ENCODE data around the gene CYTH4. TPM values are rescaled to one million over a fixed set of nuclear protein-coding genes. Genes with fewer than 3 reads are reported as not detected.

The CYTH4 gene
- total and polyA plus RNA-seq, 8 donors = 1.9 to 77.0 (median 6.0) TPM; not detected in 1

DNA sequence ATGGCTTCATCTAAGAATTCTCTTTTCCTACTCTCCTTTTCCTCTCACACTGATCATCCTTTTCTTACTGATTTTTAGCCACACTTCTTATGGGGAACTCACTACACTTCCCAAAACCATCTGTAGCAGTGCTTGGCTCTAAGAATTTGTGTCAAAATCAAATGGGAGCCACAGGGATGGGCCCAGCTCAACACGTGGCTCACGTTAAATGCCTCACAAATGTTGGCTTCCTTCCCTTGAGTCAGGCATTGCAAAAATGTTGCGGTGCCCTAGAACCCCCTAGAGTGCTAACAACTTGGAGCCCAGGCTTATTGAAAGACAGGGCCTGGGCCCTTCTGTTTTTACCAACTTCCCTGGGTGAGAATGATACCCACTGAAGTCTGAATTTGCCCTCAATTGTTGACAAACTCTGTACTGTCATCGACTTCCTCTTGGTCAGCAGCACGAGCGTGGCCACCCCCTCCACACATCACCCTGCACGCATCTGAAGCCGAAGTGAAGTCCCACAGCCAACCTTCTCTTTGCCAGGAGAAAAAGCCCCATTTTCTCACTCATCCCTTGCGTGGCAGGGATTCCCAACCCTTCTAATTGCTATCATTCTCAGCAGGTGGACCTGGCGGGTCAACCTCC is 75.3 kb downstream of the CYTH4 start:
- Histone ChIP-seq H3K9me3 (no peaks in the 10 kb centered on the region), H3K36me3 (no peaks in the 10 kb centered on the region), H3K27ac (no peak overlapping the region), H3K27me3 (peaks cover 0 to 19% (median 0%) of the 10 kb centered on the region in 3 donors), H3K4me1 (no peaks in the 10 kb centered on the region), H3K4me3 (no peak overlapping the region)
- DNase-seq = no peak
- intact Hi-C loops (cut with DNase I; ENCODE audit: low total_unique reads) = no loop called here
- TF ChIP-seq POLR2AphosphoS5 (IDR thresholded peaks at IDR 0.05) (no peak), EP300 (IDR thresholded peaks at IDR 0.05) (no peak), POLR2A (IDR thresholded peaks at IDR 0.05) (no peak)
- TF ChIP-seq, protein P1, sequence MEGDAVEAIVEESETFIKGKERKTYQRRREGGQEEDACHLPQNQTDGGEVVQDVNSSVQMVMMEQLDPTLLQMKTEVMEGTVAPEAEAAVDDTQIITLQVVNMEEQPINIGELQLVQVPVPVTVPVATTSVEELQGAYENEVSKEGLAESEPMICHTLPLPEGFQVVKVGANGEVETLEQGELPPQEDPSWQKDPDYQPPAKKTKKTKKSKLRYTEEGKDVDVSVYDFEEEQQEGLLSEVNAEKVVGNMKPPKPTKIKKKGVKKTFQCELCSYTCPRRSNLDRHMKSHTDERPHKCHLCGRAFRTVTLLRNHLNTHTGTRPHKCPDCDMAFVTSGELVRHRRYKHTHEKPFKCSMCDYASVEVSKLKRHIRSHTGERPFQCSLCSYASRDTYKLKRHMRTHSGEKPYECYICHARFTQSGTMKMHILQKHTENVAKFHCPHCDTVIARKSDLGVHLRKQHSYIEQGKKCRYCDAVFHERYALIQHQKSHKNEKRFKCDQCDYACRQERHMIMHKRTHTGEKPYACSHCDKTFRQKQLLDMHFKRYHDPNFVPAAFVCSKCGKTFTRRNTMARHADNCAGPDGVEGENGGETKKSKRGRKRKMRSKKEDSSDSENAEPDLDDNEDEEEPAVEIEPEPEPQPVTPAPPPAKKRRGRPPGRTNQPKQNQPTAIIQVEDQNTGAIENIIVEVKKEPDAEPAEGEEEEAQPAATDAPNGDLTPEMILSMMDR (IDR thresholded peaks at IDR 0.05) = no peak
- 84 to 89% (median 87%) methylated on average over 10 of the region's 10 CpGs for WGBS, 5 donors

DNA sequence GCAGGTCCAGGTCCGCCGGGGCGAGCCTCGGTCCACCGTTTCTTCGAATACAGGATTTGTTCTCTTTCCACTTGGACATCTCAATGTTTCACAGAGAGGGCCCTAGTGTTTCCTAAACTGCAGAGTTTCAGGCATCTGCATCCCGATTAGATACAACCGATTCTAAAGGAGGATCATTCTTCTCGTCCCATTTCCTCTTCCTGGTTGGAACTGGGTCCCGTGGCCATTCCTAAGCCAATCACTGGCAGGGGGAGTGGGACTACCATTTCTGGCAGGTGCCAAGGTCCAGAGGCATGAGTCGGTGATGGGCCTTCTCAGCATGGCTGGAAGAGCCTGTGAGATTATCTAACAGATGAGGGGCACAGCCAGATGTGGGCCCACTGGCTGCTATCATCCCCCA is 76.1 kb downstream of the CYTH4 start:
- WGBS, 5 donors = 86 to 92% (median 91%) methylated on average over 11 of the region's 11 CpGs
- Histone ChIP-seq H3K27ac (no peak overlapping the region), H3K27me3 (peaks cover 0 to 11% (median 0%) of the 10 kb centered on the region in 3 donors), H3K36me3 (no peaks in the 10 kb centered on the region), H3K4me3 (no peak overlapping the region), H3K4me1 (no peaks in the 10 kb centered on the region), H3K9me3 (no peaks in the 10 kb centered on the region)
- TF ChIP-seq EP300 (IDR thresholded peaks at IDR 0.05) = no peak
- TF ChIP-seq POLR2A (IDR thresholded peaks at IDR 0.05) = no peak
- TF ChIP-seq POLR2AphosphoS5 (IDR thresholded peaks at IDR 0.05) = no peak
- TF ChIP-seq, protein P1 (IDR thresholded peaks at IDR 0.05) = no peak
- DNase-seq = no peak
- intact Hi-C loops (cut with DNase I; ENCODE audit: low total_unique reads) = no loop called here

DNA sequence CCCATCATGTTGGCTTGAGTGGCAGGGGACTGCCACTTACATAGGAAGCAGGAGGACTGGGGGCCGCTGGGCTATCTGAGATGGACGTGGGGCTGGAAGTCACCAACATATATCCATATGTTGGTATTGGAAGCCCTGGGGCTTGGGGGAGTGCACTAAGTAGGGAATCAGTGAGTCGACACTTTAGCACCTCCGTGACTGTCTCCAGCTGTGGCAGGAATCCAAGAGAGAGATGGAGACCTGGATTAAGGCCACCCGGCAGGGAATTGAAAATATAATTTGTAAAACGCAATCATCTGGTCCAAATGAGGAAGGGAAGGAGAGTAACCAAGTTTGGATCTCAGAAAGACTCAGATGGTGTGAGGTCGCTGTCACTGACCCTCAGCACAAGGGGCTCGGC is 76.6 kb downstream of the CYTH4 start:
- Histone ChIP-seq H3K27me3 (peaks cover 0 to 11% (median 0%) of the 10 kb centered on the region in 3 donors), H3K36me3 (no peaks in the 10 kb centered on the region), H3K27ac (no peak overlapping the region), H3K4me3 (no peak overlapping the region), H3K9me3 (no peaks in the 10 kb centered on the region), H3K4me1 (no peaks in the 10 kb centered on the region)
- DNase-seq = no peak
- WGBS, 5 donors = 57 to 77% (median 70%) methylated on average over 8 of the region's 8 CpGs
- TF ChIP-seq POLR2AphosphoS5 (IDR thresholded peaks at IDR 0.05) = no peak
- intact Hi-C loops (cut with DNase I; ENCODE audit: low total_unique reads) = no loop called here

DNA sequence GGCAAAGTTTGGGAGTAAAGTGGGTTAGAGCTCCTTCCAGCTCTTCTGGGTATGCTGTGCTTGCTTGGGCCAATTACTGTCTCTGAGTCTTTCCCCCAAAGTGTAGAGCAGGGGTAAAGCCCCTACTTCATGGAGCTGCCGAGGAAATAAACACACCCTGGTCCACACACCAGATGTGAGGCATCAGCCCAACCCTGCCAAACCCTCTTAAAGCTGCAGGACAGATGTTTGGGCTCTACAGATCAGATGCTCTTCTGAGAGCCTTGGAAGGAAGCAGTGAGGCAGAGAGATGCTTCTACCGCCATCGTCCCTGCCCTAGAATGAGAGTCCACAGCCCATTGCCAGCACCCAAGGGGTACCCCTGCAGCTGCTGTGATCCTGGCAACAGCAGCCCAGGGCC is 80.3 kb downstream of the CYTH4 start:
- 50 to 66% (median 60%) methylated on average over 3 of the region's 3 CpGs for WGBS, 5 donors
- no peaks in the 10 kb centered on the region for H3K27me3 ChIP-seq
- no peak overlapping the region for H3K4me3 ChIP-seq
- no peaks in the 10 kb centered on the region for H3K36me3 ChIP-seq
- TF ChIP-seq POLR2AphosphoS5 (IDR thresholded peaks at IDR 0.05) = no peak
- TF ChIP-seq, protein P1 (IDR thresholded peaks at IDR 0.05) = no peak
- no peak for TF ChIP-seq EP300 (IDR thresholded peaks at IDR 0.05)
- no peak for TF ChIP-seq POLR2A (IDR thresholded peaks at IDR 0.05)
- no peaks in the 10 kb centered on the region for H3K4me1 ChIP-seq
- peak in 1 of 2 donors; percentile 71 for DNase-seq
- no peaks in the 10 kb centered on the region for H3K9me3 ChIP-seq
- H3K27ac ChIP-seq = no peak overlapping the region
- intact Hi-C loops (cut with DNase I; ENCODE audit: low total_unique reads) = no loop called here

DNA sequence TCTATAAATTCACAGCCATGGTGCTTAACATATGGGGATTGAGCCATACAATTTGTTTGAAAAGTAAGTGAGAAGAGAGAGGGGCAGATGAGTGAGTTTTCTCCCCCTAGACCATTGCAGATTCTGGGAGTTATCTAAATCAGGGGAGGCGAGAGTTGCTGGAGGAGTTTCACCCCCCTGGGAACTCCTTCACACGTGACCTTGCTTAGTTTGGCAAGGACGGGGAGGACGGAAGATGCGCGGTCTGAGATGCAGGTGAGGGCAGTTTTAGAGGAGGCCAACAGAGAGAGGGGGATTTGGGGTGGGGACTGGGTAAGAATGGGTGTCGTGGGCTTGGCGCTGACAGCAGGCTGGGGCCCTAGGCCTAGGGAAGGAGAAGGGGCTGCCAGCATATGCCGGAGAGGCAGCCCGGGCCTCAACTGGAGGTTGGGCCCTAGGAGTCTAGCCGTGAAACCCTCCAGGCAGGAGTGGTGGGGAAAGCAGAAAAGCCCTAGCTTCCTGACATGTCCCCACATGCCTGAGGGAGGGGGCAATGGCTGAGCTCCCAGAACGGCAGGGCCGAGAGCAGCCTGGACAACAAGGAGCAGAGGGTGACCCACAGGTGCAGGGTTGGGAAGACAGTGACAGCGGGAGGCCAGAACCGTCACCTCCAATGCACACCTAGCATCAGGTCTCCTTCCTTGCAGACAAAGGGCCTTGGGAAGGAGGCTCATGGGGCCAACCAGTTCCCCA is 81.1 kb downstream of the CYTH4 start:
- WGBS, 5 donors = 76 to 87% (median 82%) methylated on average over 15 of the region's 15 CpGs

More for the DNA sequence above, 81.1 kb downstream of the CYTH4 start:
- H3K27ac ChIP-seq = no peak overlapping the region
- no peaks in the 10 kb centered on the region for H3K4me1 ChIP-seq
- no peak for DNase-seq
- TF ChIP-seq POLR2AphosphoS5 (IDR thresholded peaks at IDR 0.05) (no peak), EP300 (IDR thresholded peaks at IDR 0.05) (no peak), POLR2A (IDR thresholded peaks at IDR 0.05) (no peak)
- TF ChIP-seq, protein P1 (IDR thresholded peaks at IDR 0.05) = no peak
- H3K9me3 ChIP-seq = no peaks in the 10 kb centered on the region
- H3K36me3 ChIP-seq = no peaks in the 10 kb centered on the region
- no peak overlapping the region for H3K4me3 ChIP-seq
- intact Hi-C loops (cut with DNase I; ENCODE audit: low total_unique reads) = no loop called here
- no peaks in the 10 kb centered on the region for H3K27me3 ChIP-seq

Measured in stomach (tissue), 9 donors.